ENCODE results near the gene HTT. TPM values are rescaled to one million over a fixed set of nuclear protein-coding genes. Genes with fewer than 3 reads are reported as not detected.

The HTT gene
- total RNA-seq, 2 donors from 2014 or later: 51.0 to 55.5 TPM

DNA sequence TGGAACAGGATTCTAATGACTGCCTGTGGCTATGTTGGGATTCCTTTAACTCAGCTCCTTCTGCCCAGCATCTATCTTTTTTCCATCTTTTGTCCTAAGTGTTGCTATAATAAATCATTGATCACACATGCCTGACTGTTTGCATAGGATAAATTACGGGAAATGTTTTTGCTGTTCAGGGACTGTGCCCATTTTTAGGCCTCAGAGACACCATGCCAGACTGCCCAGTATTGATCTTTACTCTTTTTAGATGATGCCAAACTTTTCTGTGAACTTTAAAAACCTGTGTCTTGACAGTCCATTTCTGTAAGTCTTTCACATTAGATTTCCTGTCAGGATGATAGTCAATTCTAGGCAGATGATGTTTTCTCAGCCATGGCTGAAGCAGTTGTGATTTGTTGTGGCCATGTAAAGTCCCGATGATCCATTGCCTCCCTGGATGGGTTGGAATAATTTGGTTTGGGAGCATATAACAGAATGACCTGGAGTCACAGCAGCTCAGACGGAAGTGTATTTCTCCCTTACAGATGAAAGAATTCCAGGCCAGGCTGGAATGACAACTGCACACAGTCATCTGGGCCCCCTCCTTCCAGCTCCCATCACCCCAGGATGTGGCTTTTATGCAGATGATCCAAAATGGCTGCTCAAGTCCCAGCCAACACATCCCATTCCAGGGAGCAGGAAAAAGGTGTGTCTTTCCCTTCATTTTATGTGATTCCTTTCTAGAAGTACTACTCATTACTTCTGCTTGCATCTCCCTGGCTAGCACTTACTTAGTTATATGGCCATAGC, 3.6 kb upstream of the HTT start:
- no peaks in the 10 kb centered on the region for H3K9me3 ChIP-seq
- H3K9ac ChIP-seq (ENCODE audit: low read depth in 2 of 2, low read length in 2 of 2): no peak overlapping the region
- H3K36me3 ChIP-seq: no peaks in the 10 kb centered on the region
- intact Hi-C loops (cut with DNase I): no loop called here
- no peak overlapping the region for H3K27ac ChIP-seq
- TF ChIP-seq, protein P1, sequence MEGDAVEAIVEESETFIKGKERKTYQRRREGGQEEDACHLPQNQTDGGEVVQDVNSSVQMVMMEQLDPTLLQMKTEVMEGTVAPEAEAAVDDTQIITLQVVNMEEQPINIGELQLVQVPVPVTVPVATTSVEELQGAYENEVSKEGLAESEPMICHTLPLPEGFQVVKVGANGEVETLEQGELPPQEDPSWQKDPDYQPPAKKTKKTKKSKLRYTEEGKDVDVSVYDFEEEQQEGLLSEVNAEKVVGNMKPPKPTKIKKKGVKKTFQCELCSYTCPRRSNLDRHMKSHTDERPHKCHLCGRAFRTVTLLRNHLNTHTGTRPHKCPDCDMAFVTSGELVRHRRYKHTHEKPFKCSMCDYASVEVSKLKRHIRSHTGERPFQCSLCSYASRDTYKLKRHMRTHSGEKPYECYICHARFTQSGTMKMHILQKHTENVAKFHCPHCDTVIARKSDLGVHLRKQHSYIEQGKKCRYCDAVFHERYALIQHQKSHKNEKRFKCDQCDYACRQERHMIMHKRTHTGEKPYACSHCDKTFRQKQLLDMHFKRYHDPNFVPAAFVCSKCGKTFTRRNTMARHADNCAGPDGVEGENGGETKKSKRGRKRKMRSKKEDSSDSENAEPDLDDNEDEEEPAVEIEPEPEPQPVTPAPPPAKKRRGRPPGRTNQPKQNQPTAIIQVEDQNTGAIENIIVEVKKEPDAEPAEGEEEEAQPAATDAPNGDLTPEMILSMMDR (IDR thresholded peaks at IDR 0.05): no peak
- H3K27me3 ChIP-seq: no peaks in the 10 kb centered on the region
- DNase-seq: no peak
- no peak overlapping the region for H3K4me3 ChIP-seq
- H3K4me1 ChIP-seq: peaks cover 8% of the 10 kb centered on the region

DNA sequence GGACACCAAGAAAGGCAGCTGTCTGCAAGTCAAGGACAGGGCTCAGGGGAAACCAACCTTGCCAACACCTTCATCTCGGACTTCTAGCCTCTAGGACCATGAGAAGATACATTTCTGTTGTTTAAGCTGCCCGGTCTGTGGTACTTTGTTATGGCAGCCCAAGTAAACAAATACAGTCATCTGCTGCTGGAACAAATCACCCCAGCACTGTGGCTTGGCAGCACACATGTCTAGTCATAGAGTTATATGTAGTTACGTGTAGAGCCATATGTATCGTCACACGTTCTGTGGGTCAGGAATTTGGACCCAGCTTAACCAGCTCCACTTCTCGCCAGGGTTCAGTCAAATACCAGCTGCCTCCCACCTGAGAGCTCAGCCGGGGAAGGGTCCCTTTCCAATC, 2.7 kb upstream of the HTT start:
- H3K4me1 ChIP-seq: peaks cover 11% of the 10 kb centered on the region
- intact Hi-C loops (cut with DNase I): no loop called here

DNA sequence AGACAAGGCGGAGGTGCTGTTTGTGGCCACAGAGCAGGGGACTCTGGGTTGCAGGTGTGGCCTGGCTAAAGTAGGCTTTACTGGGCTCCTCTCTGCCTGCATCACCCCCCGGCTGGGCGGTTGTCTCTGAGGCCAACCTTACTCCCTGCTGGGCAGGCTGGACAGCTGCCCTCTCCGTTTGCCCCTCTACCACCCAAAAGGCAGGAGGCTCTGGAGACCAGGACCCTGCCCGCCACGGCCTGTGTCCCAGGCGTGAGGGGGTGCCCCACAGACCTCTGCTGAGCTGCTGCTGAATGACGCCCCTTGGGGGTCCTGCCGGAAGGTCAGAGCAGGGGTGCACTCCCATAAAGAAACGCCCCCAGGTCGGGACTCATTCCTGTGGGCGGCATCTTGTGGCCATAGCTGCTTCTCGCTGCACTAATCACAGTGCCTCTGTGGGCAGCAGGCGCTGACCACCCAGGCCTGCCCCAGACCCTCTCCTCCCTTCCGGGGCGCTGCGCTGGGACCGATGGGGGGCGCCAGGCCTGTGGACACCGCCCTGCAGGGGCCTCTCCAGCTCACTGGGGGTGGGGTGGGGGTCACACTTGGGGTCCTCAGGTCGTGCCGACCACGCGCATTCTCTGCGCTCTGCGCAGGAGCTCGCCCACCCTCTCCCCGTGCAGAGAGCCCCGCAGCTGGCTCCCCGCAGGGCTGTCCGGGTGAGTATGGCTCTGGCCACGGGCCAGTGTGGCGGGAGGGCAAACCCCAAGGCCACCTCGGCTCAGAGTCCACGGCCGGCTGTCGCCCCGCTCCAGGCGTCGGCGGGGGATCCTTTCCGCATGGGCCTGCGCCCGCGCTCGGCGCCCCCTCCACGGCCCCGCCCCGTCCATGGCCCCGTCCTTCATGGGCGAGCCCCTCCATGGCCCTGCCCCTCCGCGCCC, 1.1 kb upstream of the HTT start:
- Histone ChIP-seq H3K4me1 (peaks cover 11% of the 10 kb centered on the region), H3K27me3 (no peaks in the 10 kb centered on the region), H3K4me3 (peak overlapping the region; percentile 73), H3K36me3 (no peaks in the 10 kb centered on the region), H3K27ac (no peak overlapping the region), H3K9ac (ENCODE audit: low read depth in 2 of 2, low read length in 2 of 2) (peak overlapping the region; percentile 77 to 84), H3K9me3 (no peaks in the 10 kb centered on the region)
- TF ChIP-seq, protein P1 (IDR thresholded peaks at IDR 0.05): no peak
- peak; percentile 23 for DNase-seq
- intact Hi-C loops (cut with DNase I): no loop called here

More for the DNA sequence above, 2.7 kb upstream of the HTT start:
- TF ChIP-seq, protein P1 (IDR thresholded peaks at IDR 0.05): no peak
- Histone ChIP-seq H3K9me3 (no peaks in the 10 kb centered on the region), H3K4me3 (no peak overlapping the region), H3K27ac (no peak overlapping the region), H3K27me3 (no peaks in the 10 kb centered on the region), H3K36me3 (no peaks in the 10 kb centered on the region), H3K9ac (ENCODE audit: low read depth in 2 of 2, low read length in 2 of 2) (no peak overlapping the region)
- no peak for DNase-seq

DNA sequence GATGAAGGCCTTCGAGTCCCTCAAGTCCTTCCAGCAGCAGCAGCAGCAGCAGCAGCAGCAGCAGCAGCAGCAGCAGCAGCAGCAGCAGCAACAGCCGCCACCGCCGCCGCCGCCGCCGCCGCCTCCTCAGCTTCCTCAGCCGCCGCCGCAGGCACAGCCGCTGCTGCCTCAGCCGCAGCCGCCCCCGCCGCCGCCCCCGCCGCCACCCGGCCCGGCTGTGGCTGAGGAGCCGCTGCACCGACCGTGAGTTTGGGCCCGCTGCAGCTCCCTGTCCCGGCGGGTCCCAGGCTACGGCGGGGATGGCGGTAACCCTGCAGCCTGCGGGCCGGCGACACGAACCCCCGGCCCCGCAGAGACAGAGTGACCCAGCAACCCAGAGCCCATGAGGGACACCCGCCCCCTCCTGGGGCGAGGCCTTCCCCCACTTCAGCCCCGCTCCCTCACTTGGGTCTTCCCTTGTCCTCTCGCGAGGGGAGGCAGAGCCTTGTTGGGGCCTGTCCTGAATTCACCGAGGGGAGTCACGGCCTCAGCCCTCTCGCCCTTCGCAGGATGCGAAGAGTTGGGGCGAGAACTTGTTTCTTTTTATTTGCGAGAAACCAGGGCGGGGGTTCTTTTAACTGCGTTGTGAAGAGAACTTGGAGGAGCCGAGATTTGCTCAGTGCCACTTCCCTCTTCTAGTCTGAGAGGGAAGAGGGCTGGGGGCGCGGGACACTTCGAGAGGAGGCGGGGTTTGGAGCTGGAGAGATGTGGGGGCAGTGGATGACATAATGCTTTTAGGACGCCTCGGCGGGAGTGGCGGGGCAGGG, 568 bp downstream of the HTT start:
- peak; percentile 70 for DNase-seq
- H3K9me3 ChIP-seq: no peaks in the 10 kb centered on the region
- intact Hi-C loops (cut with DNase I): no loop called here
- H3K9ac ChIP-seq (ENCODE audit: low read depth in 2 of 2, low read length in 2 of 2): peak overlapping the region; percentile 95 to 97
- H3K4me1 ChIP-seq: peaks cover 11% of the 10 kb centered on the region
- peak overlapping the region; percentile 63 for H3K27ac ChIP-seq
- peak overlapping the region; percentile 70 for H3K4me3 ChIP-seq
- H3K36me3 ChIP-seq: no peaks in the 10 kb centered on the region
- H3K27me3 ChIP-seq: no peaks in the 10 kb centered on the region
- TF ChIP-seq, protein P1 (IDR thresholded peaks at IDR 0.05): no peak

DNA sequence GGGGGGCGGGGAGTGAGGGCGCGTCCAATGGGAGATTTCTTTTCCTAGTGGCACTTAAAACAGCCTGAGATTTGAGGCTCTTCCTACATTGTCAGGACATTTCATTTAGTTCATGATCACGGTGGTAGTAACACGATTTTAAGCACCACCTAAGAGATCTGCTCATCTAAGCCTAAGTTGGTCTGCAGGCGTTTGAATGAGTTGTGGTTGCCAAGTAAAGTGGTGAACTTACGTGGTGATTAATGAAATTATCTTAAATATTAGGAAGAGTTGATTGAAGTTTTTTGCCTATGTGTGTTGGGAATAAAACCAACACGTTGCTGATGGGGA, 1.1 kb downstream of the HTT start:
- H3K4me1 ChIP-seq: peaks cover 11% of the 10 kb centered on the region
- intact Hi-C loops (cut with DNase I): no loop called here
- no peaks in the 10 kb centered on the region for H3K9me3 ChIP-seq
- H3K4me3 ChIP-seq: peak overlapping the region; percentile 70
- no peaks in the 10 kb centered on the region for H3K36me3 ChIP-seq
- DNase-seq: no peak
- TF ChIP-seq, protein P1 (IDR thresholded peaks at IDR 0.05): no peak
- no peaks in the 10 kb centered on the region for H3K27me3 ChIP-seq
- H3K9ac ChIP-seq (ENCODE audit: low read depth in 2 of 2, low read length in 2 of 2): peak overlapping the region in 1 of 2 donors; percentile 97
- H3K27ac ChIP-seq: peak overlapping the region; percentile 63
